Measurements from ENCODE around the gene UBL4B. TPM values are rescaled to one million over a fixed set of nuclear protein-coding genes. Genes with fewer than 3 reads are reported as not detected.
A peak's percentile ranks its signal among the peaks of the same experiment; 100 is the strongest.

The UBL4B gene
- total RNA-seq, 1 donor from 2014 or later = not detected

DNA sequence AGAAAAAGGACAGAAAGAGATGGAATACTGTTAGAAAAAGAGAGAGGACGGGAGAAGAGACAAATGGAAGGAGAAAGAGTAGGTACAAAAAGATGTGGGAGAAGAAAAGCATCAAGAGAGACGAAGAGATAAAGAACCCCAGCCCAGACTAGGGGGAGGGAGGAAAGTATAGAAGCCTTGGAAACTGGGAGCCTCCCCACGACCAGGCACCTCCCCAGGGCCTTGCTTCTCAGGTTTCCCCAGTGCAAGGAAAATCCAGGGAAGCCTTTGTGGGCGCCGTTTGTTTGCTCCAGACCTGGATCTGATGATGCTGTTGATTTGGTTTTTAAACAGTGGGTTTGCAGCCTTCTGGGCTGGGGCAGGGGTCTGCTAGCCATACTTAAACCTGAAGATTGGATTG lies 26.6 kb upstream of the UBL4B start:
- TF ChIP-seq, protein P1, sequence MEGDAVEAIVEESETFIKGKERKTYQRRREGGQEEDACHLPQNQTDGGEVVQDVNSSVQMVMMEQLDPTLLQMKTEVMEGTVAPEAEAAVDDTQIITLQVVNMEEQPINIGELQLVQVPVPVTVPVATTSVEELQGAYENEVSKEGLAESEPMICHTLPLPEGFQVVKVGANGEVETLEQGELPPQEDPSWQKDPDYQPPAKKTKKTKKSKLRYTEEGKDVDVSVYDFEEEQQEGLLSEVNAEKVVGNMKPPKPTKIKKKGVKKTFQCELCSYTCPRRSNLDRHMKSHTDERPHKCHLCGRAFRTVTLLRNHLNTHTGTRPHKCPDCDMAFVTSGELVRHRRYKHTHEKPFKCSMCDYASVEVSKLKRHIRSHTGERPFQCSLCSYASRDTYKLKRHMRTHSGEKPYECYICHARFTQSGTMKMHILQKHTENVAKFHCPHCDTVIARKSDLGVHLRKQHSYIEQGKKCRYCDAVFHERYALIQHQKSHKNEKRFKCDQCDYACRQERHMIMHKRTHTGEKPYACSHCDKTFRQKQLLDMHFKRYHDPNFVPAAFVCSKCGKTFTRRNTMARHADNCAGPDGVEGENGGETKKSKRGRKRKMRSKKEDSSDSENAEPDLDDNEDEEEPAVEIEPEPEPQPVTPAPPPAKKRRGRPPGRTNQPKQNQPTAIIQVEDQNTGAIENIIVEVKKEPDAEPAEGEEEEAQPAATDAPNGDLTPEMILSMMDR (conservative IDR thresholded peaks at IDR 0.05; ENCODE audit: low read depth, low read length) = no peak
- no peak for DNase-seq (ENCODE audit: low read depth)

DNA sequence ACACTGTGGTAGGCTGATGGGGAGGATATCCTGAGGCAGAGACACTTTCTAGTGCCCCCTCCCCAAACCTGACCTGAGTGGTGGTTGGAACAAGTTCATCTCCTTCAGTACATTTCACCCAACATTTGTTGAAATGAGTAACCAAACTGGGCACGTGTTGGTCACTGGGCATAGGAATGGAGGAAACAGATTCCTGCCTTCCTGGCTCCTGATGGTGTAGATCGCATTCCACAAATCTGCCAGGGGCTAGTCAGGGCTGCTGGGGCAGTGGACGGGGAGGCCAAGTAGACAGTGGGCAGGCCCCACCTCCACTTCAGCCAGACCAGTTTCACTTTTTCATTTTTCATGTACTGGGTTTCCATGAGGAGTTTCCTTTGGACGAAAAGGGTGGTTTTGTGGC lies 25.3 kb upstream of the UBL4B start:
- TF ChIP-seq, protein P1 (conservative IDR thresholded peaks at IDR 0.05; ENCODE audit: low read depth, low read length) = no peak
- DNase-seq (ENCODE audit: low read depth) = no peak
- H3K4me3 ChIP-seq (ENCODE audit: low read depth, low read length) = no peak overlapping the region

More for the DNA sequence above, 26.6 kb upstream of the UBL4B start:
- no peak overlapping the region for H3K4me3 ChIP-seq (ENCODE audit: low read depth, low read length)

DNA sequence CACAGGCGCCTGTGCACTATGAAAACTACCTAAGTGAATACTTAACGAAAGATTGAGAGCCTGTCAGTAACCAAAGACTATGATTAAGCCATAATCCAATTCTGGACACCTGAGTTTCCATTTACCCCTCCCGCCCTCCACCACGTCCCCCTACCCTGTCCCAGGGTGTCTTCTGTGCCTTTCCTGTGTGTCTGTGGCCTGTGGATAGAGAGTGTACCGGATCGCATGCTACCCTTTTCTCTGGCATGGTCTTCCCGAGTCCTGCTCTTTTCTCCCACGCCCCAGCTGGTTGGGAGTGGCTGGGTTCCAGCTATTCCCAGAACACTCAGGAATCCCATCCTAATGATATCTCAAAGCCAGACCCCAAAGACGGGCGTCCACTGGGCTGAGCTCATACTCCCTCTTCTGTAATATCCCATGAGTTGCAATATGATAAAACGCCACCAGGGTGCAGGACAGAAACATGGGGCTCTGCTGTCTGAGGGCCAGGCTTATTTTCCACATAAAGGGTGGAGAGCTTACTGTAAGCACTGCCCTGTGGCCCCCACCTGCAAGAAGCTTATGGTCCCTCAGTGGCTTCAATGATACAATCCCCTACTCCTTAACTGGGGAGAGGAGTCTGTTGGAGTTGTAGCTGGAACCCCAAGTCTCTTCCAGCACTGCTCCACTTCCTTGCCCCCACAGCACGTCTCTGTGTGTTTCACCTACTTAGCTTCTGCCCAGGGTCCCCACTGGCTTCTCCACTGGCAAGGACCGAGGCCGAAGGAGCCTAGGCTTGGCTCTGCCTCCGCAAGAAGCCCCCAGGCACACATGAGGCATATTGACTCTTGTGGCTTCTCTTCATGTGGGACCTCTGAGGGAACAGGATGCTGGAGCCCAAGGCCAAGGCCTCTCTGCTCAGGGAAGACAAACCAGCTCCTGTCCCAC lies 24.2 kb upstream of the UBL4B start:
- TF ChIP-seq, protein P1 (conservative IDR thresholded peaks at IDR 0.05; ENCODE audit: low read depth, low read length) = peak; percentile 64
- H3K4me3 ChIP-seq (ENCODE audit: low read depth, low read length) = no peak overlapping the region
- DNase-seq (ENCODE audit: low read depth) = no peak

DNA sequence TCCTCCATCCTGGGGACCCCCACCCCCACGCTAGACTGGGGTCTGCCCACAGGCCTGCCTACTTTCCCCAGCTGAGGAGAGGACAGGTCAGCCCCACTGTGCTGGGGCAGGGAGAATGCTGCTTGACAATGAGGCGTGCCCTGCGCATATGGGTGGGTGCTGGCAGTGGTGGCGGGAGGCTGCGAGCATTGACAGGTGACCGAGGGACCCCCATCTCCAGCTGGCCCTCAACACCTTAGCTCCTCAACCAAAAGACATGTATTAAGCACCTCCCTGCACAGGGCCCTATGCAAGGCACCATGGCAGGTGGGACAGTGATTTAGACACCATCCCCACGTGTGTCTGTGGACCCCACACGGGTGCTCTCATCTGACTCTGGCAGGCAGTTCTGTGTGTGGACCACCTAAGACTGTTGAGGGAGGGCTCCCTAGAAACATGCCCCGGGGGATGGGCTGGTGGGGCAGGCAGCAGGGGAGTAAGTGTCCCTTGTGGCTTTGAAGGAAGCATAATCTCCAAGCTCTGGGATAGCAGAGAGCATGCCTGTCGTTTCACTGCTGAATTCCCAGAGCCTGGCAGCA lies 23.4 kb upstream of the UBL4B start:
- H3K4me3 ChIP-seq (ENCODE audit: low read depth, low read length) = no peak overlapping the region
- no peak for DNase-seq (ENCODE audit: low read depth)
- TF ChIP-seq, protein P1 (conservative IDR thresholded peaks at IDR 0.05; ENCODE audit: low read depth, low read length) = no peak

DNA sequence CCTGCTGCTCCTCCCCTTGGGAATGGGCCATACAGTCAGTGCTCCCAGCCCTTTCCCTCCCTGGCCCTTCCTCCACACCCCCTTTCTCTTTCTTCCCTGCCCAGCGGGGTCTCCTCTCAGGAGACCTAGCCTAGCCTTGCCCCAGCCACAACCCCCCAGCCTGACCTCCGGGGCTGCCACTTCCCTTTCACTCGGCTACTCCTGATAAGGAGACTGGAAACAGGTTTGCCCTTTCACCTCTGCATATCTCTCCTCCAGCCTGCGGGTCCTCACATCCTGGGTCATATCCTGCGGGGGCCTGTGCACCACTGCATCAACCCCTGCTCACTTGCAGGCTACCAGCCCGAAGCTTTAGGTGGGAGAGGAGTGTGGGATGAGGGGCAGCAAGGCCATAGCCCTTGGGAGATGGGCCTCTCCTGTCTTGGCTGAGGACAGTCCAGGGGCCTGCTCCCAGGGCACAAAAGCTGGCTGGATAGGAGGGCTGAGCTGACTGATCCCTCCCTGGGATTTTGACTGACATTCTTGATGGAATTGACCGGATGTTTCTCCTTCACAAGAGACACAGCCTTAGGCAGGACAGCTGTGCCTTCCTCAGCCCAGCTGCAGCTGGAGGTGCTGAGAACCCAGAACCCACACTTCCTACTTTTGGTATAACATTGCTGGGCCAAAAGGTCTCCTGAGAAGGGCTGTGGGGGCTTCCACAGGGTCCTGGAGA lies 22.5 kb upstream of the UBL4B start:
- H3K4me3 ChIP-seq (ENCODE audit: low read depth, low read length) = no peak overlapping the region
- TF ChIP-seq, protein P1 (conservative IDR thresholded peaks at IDR 0.05; ENCODE audit: low read depth, low read length) = no peak
- no peak for DNase-seq (ENCODE audit: low read depth)

DNA sequence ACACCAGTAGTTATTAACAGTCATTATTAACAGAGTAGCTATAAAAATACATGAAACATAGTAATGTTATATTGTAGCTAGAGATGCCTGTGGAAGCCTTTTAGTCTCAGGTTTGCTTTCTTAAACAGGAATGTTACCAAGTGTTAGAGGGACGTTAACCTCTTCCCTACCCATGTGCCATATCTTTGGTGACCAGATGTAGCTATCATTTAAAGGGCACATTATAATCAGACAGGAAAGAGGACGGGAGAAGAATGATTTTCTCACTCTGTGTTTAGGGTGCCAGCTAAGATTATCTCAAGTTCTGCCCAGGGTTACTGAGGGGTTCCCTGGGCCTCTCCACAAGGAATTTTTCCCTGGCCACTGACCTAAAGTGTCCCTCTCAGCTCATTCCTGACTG lies 20.9 kb upstream of the UBL4B start:
- DNase-seq (ENCODE audit: low read depth) = no peak
- H3K4me3 ChIP-seq (ENCODE audit: low read depth, low read length) = no peak overlapping the region
- TF ChIP-seq, protein P1 (conservative IDR thresholded peaks at IDR 0.05; ENCODE audit: low read depth, low read length) = no peak

All from epithelial cell of proximal tubule (primary cell).